ENCODE data around the gene ARHGAP6.

Gene ARHGAP6

GRCh38 chrX:11422525-11422857 lies 243.2 kb downstream of the ARHGAP6 start:
- no peak for TF ChIP-seq CTCF (IDR thresholded peaks at IDR 0.05; ENCODE audit: insufficient read depth, low read depth, low read length, missing control alignments)
- DNase-seq (ENCODE audit: low read depth) = no peak

GRCh38 chrX:11421805-11422524 lies 243.8 kb downstream of the ARHGAP6 start:
- no peak for DNase-seq (ENCODE audit: low read depth)
- TF ChIP-seq CTCF (IDR thresholded peaks at IDR 0.05; ENCODE audit: insufficient read depth, low read depth, low read length, missing control alignments) = no peak
- no peak overlapping the region for H3K4me3 ChIP-seq (ENCODE audit: low read length)

More at GRCh38 chrX:11422525-11422857, 243.2 kb downstream of the ARHGAP6 start:
- H3K4me3 ChIP-seq (ENCODE audit: low read length) = no peak overlapping the region

GRCh38 chrX:11420851-11421250 lies 244.9 kb downstream of the ARHGAP6 start:
- no peak for DNase-seq (ENCODE audit: low read depth)
- no peak for TF ChIP-seq CTCF (IDR thresholded peaks at IDR 0.05; ENCODE audit: insufficient read depth, low read depth, low read length, missing control alignments)
- no peak overlapping the region for H3K4me3 ChIP-seq (ENCODE audit: low read length)

GRCh38 chrX:11419102-11419501 lies 246.6 kb downstream of the ARHGAP6 start:
- H3K4me3 ChIP-seq (ENCODE audit: low read length) = no peak overlapping the region
- TF ChIP-seq CTCF (IDR thresholded peaks at IDR 0.05; ENCODE audit: insufficient read depth, low read depth, low read length, missing control alignments) = no peak
- DNase-seq (ENCODE audit: low read depth) = no peak

- peak; percentile 58 for DNase-seq (ENCODE audit: low read depth)
- H3K4me3 ChIP-seq (ENCODE audit: low read length) = no peak overlapping the region
- no peak for TF ChIP-seq CTCF (IDR thresholded peaks at IDR 0.05; ENCODE audit: insufficient read depth, low read depth, low read length, missing control alignments)
These were observed 249.1 kb downstream of the ARHGAP6 start for GRCh38 chrX:11416600-11416999.

GRCh38 chrX:11414091-11414490 lies 251.6 kb downstream of the ARHGAP6 start:
- no peak overlapping the region for H3K4me3 ChIP-seq (ENCODE audit: low read length)
- TF ChIP-seq CTCF (IDR thresholded peaks at IDR 0.05; ENCODE audit: insufficient read depth, low read depth, low read length, missing control alignments) = no peak
- DNase-seq (ENCODE audit: low read depth) = no peak

All from epithelial cell of esophagus (primary cell).